ENCODE data around the gene CPOX. TPM values are rescaled to one million over a fixed set of nuclear protein-coding genes. Genes with fewer than 3 reads are reported as not detected.
A peak's percentile ranks its signal among the peaks of the same experiment; 100 is the strongest.
"Not testable (repeated sequence)": the region's sequence is repeated elsewhere in the genome, so short reads cannot be mapped to it uniquely, and the experiment has no call there.

Gene CPOX
- total RNA-seq = 10 to 100 TPM; 10.8 to 19.4 TPM
- 10 to 100 TPM in 1 of 2 donors, 1 to 10 TPM in 1; 9.5 to 14.9 TPM for polyA plus RNA-seq
- long read RNA-seq, donor 1, partial matches to known transcripts = 2 of 3 reads
- long read RNA-seq, donor 1, other reads (novel, unspliced or antisense) = 1 of 3 reads
- long read RNA-seq, donor 2, transcript CPOX-201 (7 exons, 2,821 nt) = major isoform, 12 of 14 reads
- long read RNA-seq, donor 2, partial matches to known transcripts = 0 of 14 reads
- long read RNA-seq, donor 2, other reads (novel, unspliced or antisense) = 2 of 14 reads

DNA sequence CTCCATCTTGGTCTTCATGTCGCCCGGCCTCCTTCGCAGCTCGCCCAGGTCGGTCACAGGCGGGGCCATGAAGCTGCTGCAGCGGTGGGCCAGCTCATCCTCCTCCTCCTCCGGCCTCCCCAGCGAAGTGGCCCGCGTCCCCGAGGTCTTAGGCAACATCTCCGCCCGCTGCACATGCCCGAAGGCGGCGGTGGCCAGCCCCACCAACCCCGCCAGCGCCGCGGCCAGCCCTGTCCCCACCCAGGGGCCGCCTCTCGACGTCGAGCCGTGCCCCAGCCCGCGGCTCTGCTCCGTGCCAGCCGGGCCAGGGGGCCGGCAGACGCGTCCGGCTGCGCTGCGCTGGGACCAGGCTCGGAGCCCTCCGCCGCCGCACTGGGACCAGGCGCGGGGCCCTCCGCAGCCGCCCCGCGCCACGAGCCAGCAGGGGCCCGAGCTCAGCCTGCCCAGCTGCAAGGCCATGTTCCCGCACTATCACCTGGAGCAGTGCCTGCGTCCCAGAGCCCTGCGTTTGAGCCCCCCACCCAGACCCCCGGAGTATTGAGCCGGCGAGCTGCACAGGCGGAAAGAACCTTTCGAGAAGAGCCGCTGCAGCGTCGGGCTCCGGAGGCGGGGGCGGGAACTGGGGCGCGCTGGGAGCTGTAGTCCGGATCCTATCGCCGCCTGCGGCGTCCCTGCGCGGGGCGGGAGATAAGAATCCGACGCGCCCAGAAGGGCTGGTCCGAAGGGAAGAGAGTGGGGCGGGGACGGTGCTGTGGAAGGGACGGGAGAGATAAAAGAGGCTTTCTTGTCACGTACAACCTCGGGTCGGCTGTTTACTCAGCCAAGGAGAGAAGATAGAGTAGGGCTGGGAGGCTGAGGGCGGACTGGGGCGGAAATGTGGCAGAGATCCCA, at the start of gene CPOX:
TSS of gene CPOX (minus strand) at position 566 of the 891 bp plus-strand sequence. CDS start at position 459, 107 bp downstream.
- peak; percentile 95 to 96 for DNase-seq
- Histone ChIP-seq H3K27ac (ENCODE audit: low read depth in 1 of 2, low read length in 2 of 2) (peak within 1 kb of the TSS; percentile 2 to 19), H3K4me3 (ENCODE audit: low read length in 2 of 2) (peak within 1 kb of the TSS; percentile 70 to 90), H3K4me1 (ENCODE audit: control insufficient read depth in 1 of 2, insufficient read depth in 2 of 2, low read length in 2 of 2) (no peaks in the 10 kb centered on the region), H3K27me3 (ENCODE audit: control insufficient read depth in 1 of 2, insufficient read depth in 2 of 2, low read length in 1 of 2) (no peaks in the 10 kb centered on the region), H3K9me3 (ENCODE audit: control insufficient read depth, low read length) (no peaks in the 10 kb centered on the region), H3K36me3 (ENCODE audit: control insufficient read depth in 1 of 2, insufficient read depth in 2 of 2, low read length in 1 of 2) (peaks cover 0 to 5% of the 10 kb centered on the region in 2 donors)
- ATAC-seq (ENCODE audit: low FRiP score) = peak; percentile 97
- 0% methylated on average over 78 to 84 of the region's 84 CpGs for WGBS, 2 donors
- intact Hi-C loops (cut with DNase I) = loop anchor here in 1 of 2 donors (10.0 kb wide), 1 partner anchor 1802 kb away; no protein-coding TSS in a partner anchor

GRCh38 chr3:98642769-98643168, 49.4 kb upstream of the CPOX start:
- H3K4me3 ChIP-seq (ENCODE audit: low read length in 2 of 2); H3K27me3 ChIP-seq (ENCODE audit: control insufficient read depth in 1 of 2, insufficient read depth in 2 of 2, low read length in 1 of 2); intact Hi-C loops (cut with DNase I); H3K4me1 ChIP-seq (ENCODE audit: control insufficient read depth in 1 of 2, insufficient read depth in 2 of 2, low read length in 2 of 2); H3K9me3 ChIP-seq (ENCODE audit: control insufficient read depth, low read length); H3K27ac ChIP-seq (ENCODE audit: low read depth in 1 of 2, low read length in 2 of 2); DNase-seq; H3K36me3 ChIP-seq (ENCODE audit: control insufficient read depth in 1 of 2, insufficient read depth in 2 of 2, low read length in 1 of 2); ATAC-seq (ENCODE audit: low FRiP score): not testable (repeated sequence)
- WGBS, 2 donors = 81 to 86% methylated on average over 9 of the region's 9 CpGs

DNA sequence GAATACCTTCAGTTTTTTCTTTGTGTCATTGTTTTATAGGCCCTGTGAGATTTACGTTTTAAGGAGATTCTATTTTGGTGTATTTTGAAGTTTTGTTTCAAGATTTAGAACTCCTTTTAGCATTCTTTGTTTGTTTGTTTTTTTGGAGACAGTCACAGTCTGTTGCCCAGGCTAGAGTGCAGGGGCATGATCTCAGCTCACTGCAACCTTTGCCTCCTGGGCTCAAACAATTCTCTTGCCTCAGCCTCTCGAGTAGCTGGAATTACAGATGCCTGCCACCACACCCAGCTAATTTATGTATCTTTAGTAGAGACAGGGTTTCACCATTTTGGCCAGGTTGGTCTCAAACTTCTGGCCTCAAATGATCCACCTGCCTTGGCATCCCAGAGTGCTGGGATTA, 48.3 kb upstream of the CPOX start:
- H3K4me1 ChIP-seq (ENCODE audit: control insufficient read depth in 1 of 2, insufficient read depth in 2 of 2, low read length in 2 of 2); H3K27ac ChIP-seq (ENCODE audit: low read depth in 1 of 2, low read length in 2 of 2); intact Hi-C loops (cut with DNase I); DNase-seq; H3K9me3 ChIP-seq (ENCODE audit: control insufficient read depth, low read length); H3K36me3 ChIP-seq (ENCODE audit: control insufficient read depth in 1 of 2, insufficient read depth in 2 of 2, low read length in 1 of 2); H3K4me3 ChIP-seq (ENCODE audit: low read length in 2 of 2); H3K27me3 ChIP-seq (ENCODE audit: control insufficient read depth in 1 of 2, insufficient read depth in 2 of 2, low read length in 1 of 2); ATAC-seq (ENCODE audit: low FRiP score): not testable (repeated sequence)
- 50 to 59% methylated on average over 2 of the region's 2 CpGs for WGBS, 2 donors

GRCh38 chr3:98638515-98638914, 45.1 kb upstream of the CPOX start:
- H3K36me3 ChIP-seq (ENCODE audit: control insufficient read depth in 1 of 2, insufficient read depth in 2 of 2, low read length in 1 of 2); H3K9me3 ChIP-seq (ENCODE audit: control insufficient read depth, low read length); H3K4me3 ChIP-seq (ENCODE audit: low read length in 2 of 2); H3K4me1 ChIP-seq (ENCODE audit: control insufficient read depth in 1 of 2, insufficient read depth in 2 of 2, low read length in 2 of 2); H3K27ac ChIP-seq (ENCODE audit: low read depth in 1 of 2, low read length in 2 of 2); ATAC-seq (ENCODE audit: low FRiP score); intact Hi-C loops (cut with DNase I); H3K27me3 ChIP-seq (ENCODE audit: control insufficient read depth in 1 of 2, insufficient read depth in 2 of 2, low read length in 1 of 2); DNase-seq: not testable (repeated sequence)
- 88 to 96% methylated on average over 2 of the region's 2 CpGs for WGBS, 2 donors

- DNase-seq = no peak
- Histone ChIP-seq H3K36me3 (ENCODE audit: control insufficient read depth in 1 of 2, insufficient read depth in 2 of 2, low read length in 1 of 2) (no peaks in the 10 kb centered on the region), H3K9me3 (ENCODE audit: control insufficient read depth, low read length) (no peaks in the 10 kb centered on the region), H3K27ac (ENCODE audit: low read depth in 1 of 2, low read length in 2 of 2) (no peak overlapping the region), H3K4me1 (ENCODE audit: control insufficient read depth in 1 of 2, insufficient read depth in 2 of 2, low read length in 2 of 2) (no peaks in the 10 kb centered on the region), H3K27me3 (ENCODE audit: control insufficient read depth in 1 of 2, insufficient read depth in 2 of 2, low read length in 1 of 2) (no peaks in the 10 kb centered on the region), H3K4me3 (ENCODE audit: low read length in 2 of 2) (no peak overlapping the region)
- intact Hi-C loops (cut with DNase I) = no loop called here
- no peak for ATAC-seq (ENCODE audit: low FRiP score)
- WGBS, 2 donors = 88 to 96% methylated on average over 3 of the region's 3 CpGs
Observed at GRCh38 chr3:98630416-98630815, 37.0 kb upstream of the CPOX start.

DNA sequence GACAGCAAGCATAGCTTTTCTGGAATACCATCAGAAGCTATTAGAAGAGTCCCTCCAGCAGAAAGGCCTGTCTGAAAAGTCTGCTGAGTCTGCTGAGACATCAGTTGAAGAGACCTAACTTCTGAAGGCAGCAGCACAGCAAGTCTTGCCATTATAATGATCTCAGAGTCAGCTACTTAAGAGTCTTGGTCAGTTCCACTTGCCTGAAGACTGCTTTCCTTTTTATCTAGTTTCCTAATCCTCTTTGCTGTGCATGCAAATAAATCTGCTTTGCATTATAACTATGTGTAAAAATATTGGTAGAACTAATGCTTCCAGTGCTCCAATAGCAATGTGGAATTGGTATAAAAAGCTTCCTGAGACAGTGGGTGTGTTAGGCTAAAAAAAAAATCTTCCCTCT, 34.9 kb upstream of the CPOX start:
- intact Hi-C loops (cut with DNase I) = no loop called here

GRCh38 chr3:98626151-98626550, 32.7 kb upstream of the CPOX start:
- ATAC-seq (ENCODE audit: low FRiP score) (no peak), DNase-seq (no peak)
- no peaks in the 10 kb centered on the region for H3K36me3 ChIP-seq (ENCODE audit: control insufficient read depth in 1 of 2, insufficient read depth in 2 of 2, low read length in 1 of 2)
- intact Hi-C loops (cut with DNase I) = no loop called here
- no peak overlapping the region for H3K4me3 ChIP-seq (ENCODE audit: low read length in 2 of 2)
- no peaks in the 10 kb centered on the region for H3K9me3 ChIP-seq (ENCODE audit: control insufficient read depth, low read length)
- no peak overlapping the region for H3K27ac ChIP-seq (ENCODE audit: low read depth in 1 of 2, low read length in 2 of 2)
- no peaks in the 10 kb centered on the region for H3K4me1 ChIP-seq (ENCODE audit: control insufficient read depth in 1 of 2, insufficient read depth in 2 of 2, low read length in 2 of 2)
- H3K27me3 ChIP-seq (ENCODE audit: control insufficient read depth in 1 of 2, insufficient read depth in 2 of 2, low read length in 1 of 2) = no peaks in the 10 kb centered on the region
- 84 to 87% methylated on average over 4 of the region's 4 CpGs for WGBS, 2 donors

More for the DNA sequence above, 34.9 kb upstream of the CPOX start:
- DNase-seq (no peak), ATAC-seq (ENCODE audit: low FRiP score) (no peak)
- no peaks in the 10 kb centered on the region for H3K4me1 ChIP-seq (ENCODE audit: control insufficient read depth in 1 of 2, insufficient read depth in 2 of 2, low read length in 2 of 2)
- no peaks in the 10 kb centered on the region for H3K27me3 ChIP-seq (ENCODE audit: control insufficient read depth in 1 of 2, insufficient read depth in 2 of 2, low read length in 1 of 2)
- H3K27ac ChIP-seq (ENCODE audit: low read depth in 1 of 2, low read length in 2 of 2) = no peak overlapping the region
- no peaks in the 10 kb centered on the region for H3K9me3 ChIP-seq (ENCODE audit: control insufficient read depth, low read length)
- no peak overlapping the region for H3K4me3 ChIP-seq (ENCODE audit: low read length in 2 of 2)
- no peaks in the 10 kb centered on the region for H3K36me3 ChIP-seq (ENCODE audit: control insufficient read depth in 1 of 2, insufficient read depth in 2 of 2, low read length in 1 of 2)

GRCh38 chr3:98623572-98624280, 30.3 kb upstream of the CPOX start:
- ATAC-seq (ENCODE audit: low FRiP score) = no peak
- Histone ChIP-seq H3K27me3 (ENCODE audit: control insufficient read depth in 1 of 2, insufficient read depth in 2 of 2, low read length in 1 of 2) (no peaks in the 10 kb centered on the region), H3K9me3 (ENCODE audit: control insufficient read depth, low read length) (no peaks in the 10 kb centered on the region), H3K4me1 (ENCODE audit: control insufficient read depth in 1 of 2, insufficient read depth in 2 of 2, low read length in 2 of 2) (no peaks in the 10 kb centered on the region), H3K4me3 (ENCODE audit: low read length in 2 of 2) (no peak overlapping the region), H3K36me3 (ENCODE audit: control insufficient read depth in 1 of 2, insufficient read depth in 2 of 2, low read length in 1 of 2) (no peaks in the 10 kb centered on the region), H3K27ac (ENCODE audit: low read depth in 1 of 2, low read length in 2 of 2) (no peak overlapping the region)
- 84 to 88% methylated on average over 3 of the region's 3 CpGs for WGBS, 2 donors
- DNase-seq = no peak
- intact Hi-C loops (cut with DNase I) = no loop called here

Data from aorta (tissue), 5 donors.